ENCODE measurements around the gene TMEM221.
A peak's percentile ranks its signal among the peaks of the same experiment; 100 is the strongest.

Gene TMEM221

DNA sequence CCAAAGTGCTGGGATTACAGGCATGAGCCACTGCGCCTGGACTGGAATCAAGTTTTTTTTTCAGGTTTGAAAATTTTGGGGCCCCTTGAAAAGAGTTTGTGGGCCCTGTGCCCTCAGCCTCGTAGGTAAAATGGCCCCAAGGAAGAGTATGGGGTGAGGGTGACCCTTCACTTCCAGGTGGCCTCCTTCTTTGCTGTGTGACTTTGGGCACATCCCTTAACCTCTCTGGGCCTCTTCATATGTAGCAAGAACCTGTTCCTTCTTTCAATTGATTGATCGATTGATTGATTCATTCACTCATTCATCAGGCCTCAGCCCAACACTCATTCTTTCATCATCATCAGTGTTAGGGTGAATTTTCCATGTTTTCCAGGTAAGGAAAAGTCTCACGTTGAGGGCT is 3.4 kb upstream of the TMEM221 start:
- Histone ChIP-seq H3K27ac (ENCODE audit: low read length) (no peak overlapping the region), H4K20me1 (ENCODE audit: insufficient read depth, low read length) (no peaks in the 10 kb centered on the region), H3K79me2 (ENCODE audit: insufficient read depth, low read length) (no peaks in the 10 kb centered on the region), H3K27me3 (ENCODE audit: insufficient read depth, low read length, poor library complexity) (peaks cover 15% of the 10 kb centered on the region), H3K9me3 (ENCODE audit: insufficient read depth, low read length, severe bottlenecking) (no peaks in the 10 kb centered on the region), H3K4me3 (ENCODE audit: low read depth in 1 of 2, low read length in 2 of 2) (no peak overlapping the region), H3K36me3 (ENCODE audit: insufficient read depth, low read length) (no peaks in the 10 kb centered on the region), H2AFZ (ENCODE audit: low read depth, low read length) (no peak overlapping the region), H3K9ac (ENCODE audit: low read depth, low read length) (no peak overlapping the region), H3K4me1 (ENCODE audit: insufficient read depth, low read length) (peaks cover 13% of the 10 kb centered on the region), H3K4me2 (ENCODE audit: insufficient read depth, low read length) (no peak overlapping the region)
- no peak for TF ChIP-seq EZH2 (IDR thresholded peaks at IDR 0.05; ENCODE audit: borderline replicate concordance, low read depth, low read length, severe bottlenecking)
- TF ChIP-seq, protein P1, sequence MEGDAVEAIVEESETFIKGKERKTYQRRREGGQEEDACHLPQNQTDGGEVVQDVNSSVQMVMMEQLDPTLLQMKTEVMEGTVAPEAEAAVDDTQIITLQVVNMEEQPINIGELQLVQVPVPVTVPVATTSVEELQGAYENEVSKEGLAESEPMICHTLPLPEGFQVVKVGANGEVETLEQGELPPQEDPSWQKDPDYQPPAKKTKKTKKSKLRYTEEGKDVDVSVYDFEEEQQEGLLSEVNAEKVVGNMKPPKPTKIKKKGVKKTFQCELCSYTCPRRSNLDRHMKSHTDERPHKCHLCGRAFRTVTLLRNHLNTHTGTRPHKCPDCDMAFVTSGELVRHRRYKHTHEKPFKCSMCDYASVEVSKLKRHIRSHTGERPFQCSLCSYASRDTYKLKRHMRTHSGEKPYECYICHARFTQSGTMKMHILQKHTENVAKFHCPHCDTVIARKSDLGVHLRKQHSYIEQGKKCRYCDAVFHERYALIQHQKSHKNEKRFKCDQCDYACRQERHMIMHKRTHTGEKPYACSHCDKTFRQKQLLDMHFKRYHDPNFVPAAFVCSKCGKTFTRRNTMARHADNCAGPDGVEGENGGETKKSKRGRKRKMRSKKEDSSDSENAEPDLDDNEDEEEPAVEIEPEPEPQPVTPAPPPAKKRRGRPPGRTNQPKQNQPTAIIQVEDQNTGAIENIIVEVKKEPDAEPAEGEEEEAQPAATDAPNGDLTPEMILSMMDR (IDR thresholded peaks at IDR 0.05; ENCODE audit: borderline replicate concordance, extremely low read depth, low read length, poor library complexity, severe bottlenecking) = no peak
- DNase-seq (no peak), ATAC-seq (ENCODE audit: insufficient read depth, low read depth) (no peak)

DNA sequence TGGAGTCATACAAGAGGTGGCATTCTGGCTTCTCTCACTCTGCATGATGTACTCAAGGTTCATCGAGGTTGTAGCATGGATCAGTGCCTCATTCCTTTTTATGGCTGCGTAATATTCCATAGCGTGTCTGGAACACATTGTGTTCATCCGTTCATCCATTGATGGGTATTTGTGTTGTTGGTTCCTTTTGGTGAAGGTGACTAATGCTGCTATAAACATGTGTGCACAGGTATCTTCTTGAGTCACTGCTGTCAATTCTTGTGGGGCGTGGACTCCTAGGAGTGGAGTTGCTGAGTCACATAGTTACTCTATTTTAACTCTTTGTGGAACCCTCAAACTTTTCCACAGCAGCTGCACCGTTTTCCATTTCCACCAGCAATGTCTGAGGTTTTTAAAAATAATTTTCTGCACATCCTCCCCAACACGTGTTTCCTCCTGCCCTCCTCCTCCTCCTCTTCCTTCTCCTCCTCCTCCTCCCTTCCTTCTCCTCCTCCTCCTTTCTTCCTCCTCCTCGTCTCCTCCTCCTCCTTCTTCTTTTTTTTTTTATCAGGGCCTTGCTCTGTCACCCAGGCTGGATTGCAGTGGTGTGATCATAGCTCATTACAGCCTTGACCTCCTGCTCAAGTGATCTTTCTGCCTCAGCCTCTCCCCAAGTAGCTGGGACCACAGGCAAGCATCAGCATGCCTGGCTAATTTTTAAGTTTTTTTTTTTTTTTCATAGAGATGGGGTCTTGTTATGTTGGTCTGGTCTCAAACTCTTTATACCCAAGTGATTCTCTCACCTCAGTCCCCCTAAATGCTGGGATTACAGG is 2.0 kb upstream of the TMEM221 start:
- TF ChIP-seq, protein P1 (IDR thresholded peaks at IDR 0.05; ENCODE audit: borderline replicate concordance, extremely low read depth, low read length, poor library complexity, severe bottlenecking) = no peak
- no peak for TF ChIP-seq EZH2 (IDR thresholded peaks at IDR 0.05; ENCODE audit: borderline replicate concordance, low read depth, low read length, severe bottlenecking)
- peaks cover 15% of the 10 kb centered on the region for H3K27me3 ChIP-seq (ENCODE audit: insufficient read depth, low read length, poor library complexity)
- no peak overlapping the region for H3K9ac ChIP-seq (ENCODE audit: low read depth, low read length)
- ATAC-seq (ENCODE audit: insufficient read depth, low read depth) (peak; percentile 20; the same call in 1 of the 3 replicates), DNase-seq (peak; percentile 25)
- no peak overlapping the region for H3K4me3 ChIP-seq (ENCODE audit: low read depth in 1 of 2, low read length in 2 of 2)
- peaks cover 13% of the 10 kb centered on the region for H3K4me1 ChIP-seq (ENCODE audit: insufficient read depth, low read length)
- H3K4me2 ChIP-seq (ENCODE audit: insufficient read depth, low read length) = no peak overlapping the region
- H3K9me3 ChIP-seq (ENCODE audit: insufficient read depth, low read length, severe bottlenecking) = no peaks in the 10 kb centered on the region
- H3K27ac ChIP-seq (ENCODE audit: low read length) = no peak overlapping the region
- H2AFZ ChIP-seq (ENCODE audit: low read depth, low read length) = no peak overlapping the region
- no peaks in the 10 kb centered on the region for H3K79me2 ChIP-seq (ENCODE audit: insufficient read depth, low read length)
- H3K36me3 ChIP-seq (ENCODE audit: insufficient read depth, low read length) = no peaks in the 10 kb centered on the region
- no peaks in the 10 kb centered on the region for H4K20me1 ChIP-seq (ENCODE audit: insufficient read depth, low read length)

DNA sequence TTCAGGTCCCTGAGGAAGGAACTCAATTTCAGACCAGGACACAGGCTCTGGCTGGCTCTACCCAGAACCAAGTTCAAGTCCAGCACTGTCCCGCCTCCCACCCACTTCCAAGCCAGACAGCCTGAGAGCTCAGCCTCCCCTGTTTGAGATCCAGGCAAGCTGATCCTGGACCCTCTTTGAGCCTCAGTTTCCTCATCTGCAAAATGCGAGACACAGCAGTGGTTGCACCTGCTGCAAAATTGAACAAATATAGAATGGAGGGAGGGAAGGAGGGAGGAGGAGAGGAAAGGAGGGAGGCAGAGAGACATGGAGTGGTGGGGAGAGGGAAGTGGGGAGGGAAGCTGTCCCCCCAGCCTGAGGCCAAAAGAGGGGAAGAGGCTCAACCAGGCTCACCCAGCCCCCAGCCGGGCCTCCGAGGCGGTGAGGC is 751 bp downstream of the TMEM221 start:
- Histone ChIP-seq H3K36me3 (ENCODE audit: insufficient read depth, low read length) (no peaks in the 10 kb centered on the region), H3K27me3 (ENCODE audit: insufficient read depth, low read length, poor library complexity) (peaks cover 15% of the 10 kb centered on the region), H3K9ac (ENCODE audit: low read depth, low read length) (no peak overlapping the region), H3K9me3 (ENCODE audit: insufficient read depth, low read length, severe bottlenecking) (no peaks in the 10 kb centered on the region), H4K20me1 (ENCODE audit: insufficient read depth, low read length) (no peaks in the 10 kb centered on the region), H3K79me2 (ENCODE audit: insufficient read depth, low read length) (no peaks in the 10 kb centered on the region), H3K4me3 (ENCODE audit: low read depth in 1 of 2, low read length in 2 of 2) (no peak overlapping the region), H3K27ac (ENCODE audit: low read length) (no peak overlapping the region), H2AFZ (ENCODE audit: low read depth, low read length) (no peak overlapping the region), H3K4me1 (ENCODE audit: insufficient read depth, low read length) (peaks cover 13% of the 10 kb centered on the region), H3K4me2 (ENCODE audit: insufficient read depth, low read length) (peak overlapping the region; percentile 51; the same call in 1 of the 2 replicates)
- no peak for ATAC-seq (ENCODE audit: insufficient read depth, low read depth)
- TF ChIP-seq, protein P1 (IDR thresholded peaks at IDR 0.05; ENCODE audit: borderline replicate concordance, extremely low read depth, low read length, poor library complexity, severe bottlenecking) = no peak
- no peak for TF ChIP-seq EZH2 (IDR thresholded peaks at IDR 0.05; ENCODE audit: borderline replicate concordance, low read depth, low read length, severe bottlenecking)
- DNase-seq = no peak

Data from DND-41 (cell line).